Mucosa of stomach (tissue), 1 donor: ENCODE measurements around the gene CD207.
"Not testable (repeated sequence)": the region's sequence is repeated elsewhere in the genome, so short reads cannot be mapped to it uniquely, and the experiment has no call there.

Experiments
- H3K27me3 ChIP-seq: one replicate; pipeline ENCODE4 v1.7.0; 2013; ENCODE audit warnings: mild to moderate bottlenecking, low read length; ENCODE audit not compliant: control insufficient read depth, insufficient read depth
- H3K36me3 ChIP-seq: one replicate; pipeline ENCODE4 v1.7.0; 2013; ENCODE audit warnings: low read length; ENCODE audit not compliant: control insufficient read depth, insufficient read depth
- H3K4me1 ChIP-seq: one replicate; pipeline ENCODE4 v1.7.0; 2013; ENCODE audit warnings: mild to moderate bottlenecking, low read length; ENCODE audit not compliant: control insufficient read depth, insufficient read depth
- H3K4me3 ChIP-seq: one replicate; pipeline ENCODE4 v1.7.0; 2013; ENCODE audit warnings: low read length
- H3K9ac ChIP-seq: one replicate; pipeline ENCODE4 v1.7.0; 2013; ENCODE audit warnings: mild to moderate bottlenecking, low read length, moderate library complexity
- H3K9me3 ChIP-seq: one replicate; pipeline ENCODE4 v1.7.0; 2013; ENCODE audit warnings: mild to moderate bottlenecking, low read length, moderate library complexity; ENCODE audit not compliant: control insufficient read depth
- donor health status: Pancreatic carcinoma.

The CD207 gene

GRCh38 chr2:70835643-70836042, at the start of gene CD207:
Gene CD207 (minus strand): TSS chr2:70835816. CDS start chr2:70835776, 40 bp downstream.
- no peaks in the 10 kb centered on the region for H3K4me1 ChIP-seq
- H3K9ac ChIP-seq = no peak within 1 kb of the TSS
- no peaks in the 10 kb centered on the region for H3K36me3 ChIP-seq
- no peaks in the 10 kb centered on the region for H3K9me3 ChIP-seq
- H3K27me3 ChIP-seq = no peaks in the 10 kb centered on the region
- H3K4me3 ChIP-seq = no peak within 1 kb of the TSS

GRCh38 chr2:70878543-70878942, 42.9 kb upstream of the CD207 start:
- not testable (repeated sequence) for H3K36me3 ChIP-seq, H3K9me3 ChIP-seq, H3K4me3 ChIP-seq, H3K9ac ChIP-seq, H3K4me1 ChIP-seq
- H3K27me3 ChIP-seq = peaks cover 27% of the 10 kb centered on the region

- H3K9ac ChIP-seq, H3K9me3 ChIP-seq, H3K4me3 ChIP-seq, H3K4me1 ChIP-seq, H3K36me3 ChIP-seq: not testable (repeated sequence)
- H3K27me3 ChIP-seq = peaks cover 44% of the 10 kb centered on the region
Observed at GRCh38 chr2:70876138-70876537, 40.5 kb upstream of the CD207 start.

GRCh38 chr2:70873541-70873940, 37.9 kb upstream of the CD207 start:
- peaks cover 5% of the 10 kb centered on the region for H3K4me1 ChIP-seq
- H3K9me3 ChIP-seq = no peaks in the 10 kb centered on the region
- H3K27me3 ChIP-seq = peaks cover 48% of the 10 kb centered on the region
- no peak overlapping the region for H3K9ac ChIP-seq
- no peaks in the 10 kb centered on the region for H3K36me3 ChIP-seq
- H3K4me3 ChIP-seq = no peak overlapping the region

GRCh38 chr2:70871398-70872211, 36.0 kb upstream of the CD207 start:
- Histone ChIP-seq H3K36me3 (no peaks in the 10 kb centered on the region), H3K27me3 (peaks cover 51% of the 10 kb centered on the region), H3K4me3 (no peak overlapping the region), H3K9ac (no peak overlapping the region), H3K9me3 (no peaks in the 10 kb centered on the region), H3K4me1 (peaks cover 5% of the 10 kb centered on the region)

GRCh38 chr2:70870790-70871189, 35.2 kb upstream of the CD207 start:
- Histone ChIP-seq H3K9me3 (no peaks in the 10 kb centered on the region), H3K27me3 (peaks cover 48% of the 10 kb centered on the region), H3K4me1 (peaks cover 5% of the 10 kb centered on the region), H3K4me3 (no peak overlapping the region), H3K9ac (no peak overlapping the region), H3K36me3 (no peaks in the 10 kb centered on the region)

- H3K27me3 ChIP-seq = peaks cover 40% of the 10 kb centered on the region
Observed at GRCh38 chr2:70868970-70869369, 33.4 kb upstream of the CD207 start.

GRCh38 chr2:70861777-70862625, 26.4 kb upstream of the CD207 start:
- Histone ChIP-seq H3K4me1 (peaks cover 4% of the 10 kb centered on the region), H3K27me3 (peaks cover 56% of the 10 kb centered on the region), H3K4me3 (no peak overlapping the region), H3K9me3 (no peaks in the 10 kb centered on the region), H3K36me3 (no peaks in the 10 kb centered on the region), H3K9ac (no peak overlapping the region)

More at GRCh38 chr2:70868970-70869369, 33.4 kb upstream of the CD207 start:
- Histone ChIP-seq H3K4me1 (peaks cover 5% of the 10 kb centered on the region), H3K4me3 (no peak overlapping the region), H3K9ac (no peak overlapping the region), H3K9me3 (no peaks in the 10 kb centered on the region), H3K36me3 (no peaks in the 10 kb centered on the region)

GRCh38 chr2:70855667-70856066, 20.1 kb upstream of the CD207 start:
- no peaks in the 10 kb centered on the region for H3K9me3 ChIP-seq
- H3K27me3 ChIP-seq = peaks cover 16% of the 10 kb centered on the region
- no peak overlapping the region for H3K9ac ChIP-seq
- no peaks in the 10 kb centered on the region for H3K36me3 ChIP-seq
- no peaks in the 10 kb centered on the region for H3K4me1 ChIP-seq
- H3K4me3 ChIP-seq = no peak overlapping the region

GRCh38 chr2:70854411-70854810, 18.8 kb upstream of the CD207 start:
- Histone ChIP-seq H3K36me3 (no peaks in the 10 kb centered on the region), H3K4me1 (no peaks in the 10 kb centered on the region), H3K9ac (no peak overlapping the region), H3K4me3 (no peak overlapping the region), H3K27me3 (peaks cover 6% of the 10 kb centered on the region), H3K9me3 (no peaks in the 10 kb centered on the region)

GRCh38 chr2:70852824-70853223, 17.2 kb upstream of the CD207 start:
- Histone ChIP-seq H3K9me3 (no peaks in the 10 kb centered on the region), H3K36me3 (no peaks in the 10 kb centered on the region), H3K4me3 (no peak overlapping the region), H3K9ac (no peak overlapping the region), H3K27me3 (no peaks in the 10 kb centered on the region), H3K4me1 (no peaks in the 10 kb centered on the region)

GRCh38 chr2:70851704-70852103, 16.1 kb upstream of the CD207 start:
- no peaks in the 10 kb centered on the region for H3K36me3 ChIP-seq
- no peak overlapping the region for H3K9ac ChIP-seq
- H3K4me3 ChIP-seq = no peak overlapping the region
- H3K4me1 ChIP-seq = no peaks in the 10 kb centered on the region
- H3K9me3 ChIP-seq = no peaks in the 10 kb centered on the region
- no peaks in the 10 kb centered on the region for H3K27me3 ChIP-seq
